GM12878 (cell line): ENCODE measurements around the gene MARCHF10. TPM values are rescaled to one million over a fixed set of nuclear protein-coding genes. Genes with fewer than 3 reads are reported as not detected.

Experiments used
- ATAC-seq: fragments of 200-7000 bp; cut with Tn5 transposase; 3 replicates; pipeline ENCODE4 v1.9.1; 2020; ENCODE audit warnings: mild to moderate bottlenecking, moderate library complexity
- BruUV-seq: library from RNA; stranded (reverse); fragments of 400-500 nt; replicated peaks from 2 replicates; lab custom pipeline; 2021; lab: Mats Ljungman, UMichigan
- CTCF ChIA-PET: fragments of 300-600 bp; sonication (Branson Sonifier 250); formaldehyde crosslinking; extraction: SDS; loops from one replicate; lab custom pipeline; 2021; ENCODE audit warnings: inconsistent platforms; lab: Yijun Ruan, JAX
- POLR2A ChIA-PET: fragments of 350-600 bp; formaldehyde crosslinking; extraction: SDS; loops from one replicate; lab custom pipeline; 2021; ENCODE audit warnings: inconsistent platforms; lab: Charles Lee
- RAD21 ChIA-PET: fragments of 300-600 bp; sonication (Branson Sonifier 250); formaldehyde crosslinking; loops from one replicate; lab custom pipeline; 2023; ENCODE audit warnings: antibody characterized with exemption; ENCODE audit not compliant: unreplicated experiment; lab: Charles Lee
- SMC1A ChIA-PET: fragments of 300-600 bp; sonication (Branson Sonifier 250); formaldehyde crosslinking; loops from one replicate; lab custom pipeline; 2023; ENCODE audit not compliant: unreplicated experiment, uncharacterized antibody; lab: Charles Lee
- DNase-seq: peaks from one replicate; pipeline ENCODE4 v3.0.0-alpha.2; 2011; ENCODE audit warnings: low read depth, low spot score
- FAIRE-seq: peaks from 3 replicates; lab custom pipeline; 2011; peaks lifted over from hg19 to GRCh38; lab: Jason Lieb, UNC
- H2AFZ ChIP-seq: 2 replicates; pipeline ENCODE4 v1.6.0; 2011; ENCODE audit warnings: low read depth, low read length, control low read depth; ENCODE audit not compliant: control insufficient read depth
- H3K27ac ChIP-seq: 2 replicates; pipeline ENCODE4 v1.5.1; 2011; ENCODE audit warnings: control low read depth; ENCODE audit not compliant: control insufficient read depth, insufficient read depth
- H3K27me3 ChIP-seq, 2 experiments: replicated peaks in 1 of 2; 2 replicates each; pipeline versions ENCODE4 v1.6.0 to v1.6.1; 2011; ENCODE audit warnings: low read length in 1 of 2; ENCODE audit not compliant: control insufficient read depth in 2 of 2, insufficient read depth in 2 of 2
- H3K36me3 ChIP-seq, 2 experiments: 2 replicates each; pipeline ENCODE4 v1.5.1; 2011; ENCODE audit warnings: low read length in 1 of 2; ENCODE audit not compliant: control insufficient read depth in 2 of 2, insufficient read depth in 2 of 2
- H3K4me1 ChIP-seq: 2 replicates; pipeline ENCODE4 v1.6.1; 2011; ENCODE audit warnings: mild to moderate bottlenecking, low read length, moderate library complexity, mixed read lengths; ENCODE audit not compliant: control insufficient read depth, insufficient read depth
- H3K4me2 ChIP-seq: 2 replicates; pipeline ENCODE4 v1.6.0; 2011; ENCODE audit warnings: control low read depth; ENCODE audit not compliant: control insufficient read depth, insufficient read depth
- H3K4me3 ChIP-seq: fragments of 200-600 bp; sonication (generic); 2 replicates; pipeline ENCODE4 v1.5.1; 2016
- H3K79me2 ChIP-seq: 2 replicates; pipeline ENCODE4 v1.6.0; 2011; ENCODE audit warnings: low read length; ENCODE audit not compliant: control insufficient read depth, insufficient read depth
- H3K9ac ChIP-seq: 2 replicates; pipeline ENCODE4 v1.8.0; 2011; ENCODE audit warnings: low read length, control low read depth, mixed read lengths; ENCODE audit not compliant: control insufficient read depth, insufficient read depth
- H3K9me3 ChIP-seq: replicated peaks from 3 replicates; pipeline ENCODE4 v1.5.1; 2011; ENCODE audit warnings: mild to moderate bottlenecking, low read length; ENCODE audit not compliant: control insufficient read depth, insufficient read depth
- H4K20me1 ChIP-seq: 2 replicates; pipeline ENCODE4 v1.6.0; 2011; ENCODE audit not compliant: control insufficient read depth, insufficient read depth
- BACH1 ChIP-seq: fragments of 450-650 bp; IDR thresholded peaks from 2 replicates; pipeline ENCODE4 v1.6.1; 2017; ENCODE audit warnings: mild to moderate bottlenecking, borderline replicate concordance
- CREB1 ChIP-seq: IDR thresholded peaks from 2 replicates; pipeline ENCODE4 v1.6.1; 2012; ENCODE audit warnings: low read depth, mild to moderate bottlenecking, inconsistent platforms
- NBN ChIP-seq: fragments of 450-650 bp; IDR thresholded peaks from 2 replicates; pipeline ENCODE4 v1.6.1; 2016
- NFXL1 ChIP-seq: fragments of 450-650 bp; IDR thresholded peaks from 2 replicates; pipeline ENCODE4 v1.6.1; 2017; ENCODE audit warnings: antibody characterized with exemption, mild to moderate bottlenecking, borderline replicate concordance
- PAX5 ChIP-seq: IDR thresholded peaks from 2 replicates; pipeline ENCODE4 v1.6.1; 2011; ENCODE audit warnings: low read depth, low read length, borderline replicate concordance
- PAX8 ChIP-seq: fragments of 450-650 bp; IDR thresholded peaks from 2 replicates; pipeline ENCODE4 v1.6.1; 2017; ENCODE audit warnings: mild to moderate bottlenecking, moderate library complexity
- RBBP5 ChIP-seq: fragments of 200-600 bp; sonication (generic); conservative IDR thresholded peaks from 2 replicates; pipeline ENCODE4 v1.6.1; 2016
- YBX1 ChIP-seq: fragments of 450-650 bp; IDR thresholded peaks from 2 replicates; pipeline ENCODE4 v1.6.1; 2016; ENCODE audit warnings: antibody characterized with exemption
- WGBS: methylation state at CpG from one replicate; pipeline ENCODE4 v1.1.6; 2016; ENCODE audit warnings: low lambda C conversion rate; ENCODE audit not compliant: insufficient replicate concordance, insufficient coverage; ENCODE audit errors: missing lambda C conversion rate; 5-methylcytosine and 5-hydroxymethylcytosine counted together
- in situ Hi-C: fragments of 300-500 bp; cut with MboI; formaldehyde crosslinking; loops from 9 replicates; pipeline ENCODE4 v1.14.3; 2018; ENCODE audit warnings: mixed read lengths
- intact Hi-C: fragments of 100-400 bp; cut with micrococcal nuclease; formaldehyde crosslinking; loops from one replicate; pipeline ENCODE4 v1.14.2; 2022; ENCODE audit not compliant: unreplicated experiment
- polyA plus RNA-seq, 11 experiments: library from polyadenylated mRNA; depleted of rRNA in 4 of 11; unstranded in 6 of 11; stranded (reverse) in 5 of 11; fragments of >200 nt; fragmentation: Nextera tagmentation in 4 of 11; fragmentation: Illumina TruSeq in 1 of 11; extraction: Ambion mirVana in 4 of 11; extraction: Trizol in 1 of 11; gene quantifications; 1 replicate in 1 of 11; 2 replicates in 10 of 11; pipeline versions ENCODE4 v1.2.1 to v1.2.3, GENCODE V29; 2011 to 2016; ENCODE audit warnings: inconsistent platforms in 2 of 11, missing spikeins in 2 of 11, low read depth in 1 of 11
- total RNA-seq, 4 experiments: library from RNA; depleted of rRNA in 3 of 4; stranded (reverse); fragments of >200 nt in 3 of 4; fragmentation: Illumina TruSeq in 1 of 4; extraction: Trizol in 1 of 4; gene quantifications; 2 replicates each; pipeline versions ENCODE4 v1.2.1 to v1.2.3, GENCODE V29; 2013 to 2021
- TF ChIP-seq, protein P1 (sequence below): fragments of 450-650 bp; IDR thresholded peaks from 2 replicates; pipeline ENCODE4 v1.6.1; 2017; ENCODE audit warnings: antibody characterized with exemption, mild to moderate bottlenecking, moderate library complexity
- TF ChIP-seq, protein P2 (sequence below): fragments of 150-350 bp; IDR thresholded peaks from 2 replicates; pipeline ENCODE4 v1.6.1; 2016; ENCODE audit warnings: low read depth, low read length
- TF ChIP-seq, protein P3 (sequence below): fragments of 450-650 bp; IDR thresholded peaks from 2 replicates; pipeline ENCODE4 v1.6.1; 2018; ENCODE audit warnings: mild to moderate bottlenecking, low read depth, moderate library complexity; ENCODE audit not compliant: partially characterized antibody
- TF ChIP-seq, protein P4 (sequence below): fragments of 450-650 bp; IDR thresholded peaks from 2 replicates; pipeline ENCODE4 v1.6.1; 2016; ENCODE audit warnings: mild to moderate bottlenecking

Gene MARCHF10
- total and polyA plus RNA-seq, 10 of the 15 experiments (the other 5 are each of a cell fraction or from before 2014, with no cell fraction given): 0.11 to 0.24 TPM; not detected in 8

DNA sequence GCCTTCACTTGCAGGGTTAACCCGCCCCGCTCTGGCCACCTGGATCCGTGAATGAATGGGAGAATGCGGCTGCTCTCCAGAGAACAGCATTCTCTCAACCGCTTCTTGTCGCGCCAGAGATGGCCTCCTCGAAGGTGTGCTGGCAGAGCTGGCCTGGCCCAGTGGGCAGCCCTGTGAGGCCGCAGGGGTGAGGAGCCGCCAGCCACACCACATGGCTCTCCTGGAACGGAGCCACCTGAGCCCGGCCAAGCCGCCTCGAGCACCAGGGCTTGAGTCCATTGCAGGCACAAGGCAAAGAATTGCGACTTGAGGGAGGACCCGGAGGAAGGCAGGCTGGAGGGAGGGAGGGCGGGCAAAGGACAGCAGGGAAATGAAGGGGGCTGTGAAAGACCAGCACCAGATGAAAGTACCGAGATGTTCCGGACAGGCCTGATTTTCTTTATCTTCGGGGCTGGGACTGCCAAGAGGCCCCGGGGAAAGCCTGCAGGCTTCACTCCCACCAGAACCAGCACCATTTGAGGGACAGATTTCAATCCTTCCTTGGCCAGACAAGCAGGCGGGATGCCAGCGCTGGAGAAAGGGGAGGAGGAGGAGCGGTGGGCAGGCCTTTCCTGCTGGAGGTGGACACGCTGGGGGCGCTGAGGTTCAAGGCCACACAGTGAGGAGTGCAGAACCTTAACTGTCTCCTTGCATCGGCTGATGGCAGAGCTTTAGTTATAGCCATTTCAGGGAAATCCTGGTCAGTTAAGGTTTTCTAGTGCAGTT is 111.2 kb downstream of the MARCHF10 start (continued):
- TF ChIP-seq, protein P1, sequence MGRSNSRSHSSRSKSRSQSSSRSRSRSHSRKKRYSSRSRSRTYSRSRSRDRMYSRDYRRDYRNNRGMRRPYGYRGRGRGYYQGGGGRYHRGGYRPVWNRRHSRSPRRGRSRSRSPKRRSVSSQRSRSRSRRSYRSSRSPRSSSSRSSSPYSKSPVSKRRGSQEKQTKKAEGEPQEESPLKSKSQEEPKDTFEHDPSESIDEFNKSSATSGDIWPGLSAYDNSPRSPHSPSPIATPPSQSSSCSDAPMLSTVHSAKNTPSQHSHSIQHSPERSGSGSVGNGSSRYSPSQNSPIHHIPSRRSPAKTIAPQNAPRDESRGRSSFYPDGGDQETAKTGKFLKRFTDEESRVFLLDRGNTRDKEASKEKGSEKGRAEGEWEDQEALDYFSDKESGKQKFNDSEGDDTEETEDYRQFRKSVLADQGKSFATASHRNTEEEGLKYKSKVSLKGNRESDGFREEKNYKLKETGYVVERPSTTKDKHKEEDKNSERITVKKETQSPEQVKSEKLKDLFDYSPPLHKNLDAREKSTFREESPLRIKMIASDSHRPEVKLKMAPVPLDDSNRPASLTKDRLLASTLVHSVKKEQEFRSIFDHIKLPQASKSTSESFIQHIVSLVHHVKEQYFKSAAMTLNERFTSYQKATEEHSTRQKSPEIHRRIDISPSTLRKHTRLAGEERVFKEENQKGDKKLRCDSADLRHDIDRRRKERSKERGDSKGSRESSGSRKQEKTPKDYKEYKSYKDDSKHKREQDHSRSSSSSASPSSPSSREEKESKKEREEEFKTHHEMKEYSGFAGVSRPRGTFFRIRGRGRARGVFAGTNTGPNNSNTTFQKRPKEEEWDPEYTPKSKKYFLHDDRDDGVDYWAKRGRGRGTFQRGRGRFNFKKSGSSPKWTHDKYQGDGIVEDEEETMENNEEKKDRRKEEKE: no peak
- TF ChIP-seq RBBP5 (no peak), PAX8 (no peak)
- TF ChIP-seq, protein P2, sequence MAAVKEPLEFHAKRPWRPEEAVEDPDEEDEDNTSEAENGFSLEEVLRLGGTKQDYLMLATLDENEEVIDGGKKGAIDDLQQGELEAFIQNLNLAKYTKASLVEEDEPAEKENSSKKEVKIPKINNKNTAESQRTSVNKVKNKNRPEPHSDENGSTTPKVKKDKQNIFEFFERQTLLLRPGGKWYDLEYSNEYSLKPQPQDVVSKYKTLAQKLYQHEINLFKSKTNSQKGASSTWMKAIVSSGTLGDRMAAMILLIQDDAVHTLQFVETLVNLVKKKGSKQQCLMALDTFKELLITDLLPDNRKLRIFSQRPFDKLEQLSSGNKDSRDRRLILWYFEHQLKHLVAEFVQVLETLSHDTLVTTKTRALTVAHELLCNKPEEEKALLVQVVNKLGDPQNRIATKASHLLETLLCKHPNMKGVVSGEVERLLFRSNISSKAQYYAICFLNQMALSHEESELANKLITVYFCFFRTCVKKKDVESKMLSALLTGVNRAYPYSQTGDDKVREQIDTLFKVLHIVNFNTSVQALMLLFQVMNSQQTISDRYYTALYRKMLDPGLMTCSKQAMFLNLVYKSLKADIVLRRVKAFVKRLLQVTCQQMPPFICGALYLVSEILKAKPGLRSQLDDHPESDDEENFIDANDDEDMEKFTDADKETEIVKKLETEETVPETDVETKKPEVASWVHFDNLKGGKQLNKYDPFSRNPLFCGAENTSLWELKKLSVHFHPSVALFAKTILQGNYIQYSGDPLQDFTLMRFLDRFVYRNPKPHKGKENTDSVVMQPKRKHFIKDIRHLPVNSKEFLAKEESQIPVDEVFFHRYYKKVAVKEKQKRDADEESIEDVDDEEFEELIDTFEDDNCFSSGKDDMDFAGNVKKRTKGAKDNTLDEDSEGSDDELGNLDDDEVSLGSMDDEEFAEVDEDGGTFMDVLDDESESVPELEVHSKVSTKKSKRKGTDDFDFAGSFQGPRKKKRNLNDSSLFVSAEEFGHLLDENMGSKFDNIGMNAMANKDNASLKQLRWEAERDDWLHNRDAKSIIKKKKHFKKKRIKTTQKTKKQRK: no peak

DNA sequence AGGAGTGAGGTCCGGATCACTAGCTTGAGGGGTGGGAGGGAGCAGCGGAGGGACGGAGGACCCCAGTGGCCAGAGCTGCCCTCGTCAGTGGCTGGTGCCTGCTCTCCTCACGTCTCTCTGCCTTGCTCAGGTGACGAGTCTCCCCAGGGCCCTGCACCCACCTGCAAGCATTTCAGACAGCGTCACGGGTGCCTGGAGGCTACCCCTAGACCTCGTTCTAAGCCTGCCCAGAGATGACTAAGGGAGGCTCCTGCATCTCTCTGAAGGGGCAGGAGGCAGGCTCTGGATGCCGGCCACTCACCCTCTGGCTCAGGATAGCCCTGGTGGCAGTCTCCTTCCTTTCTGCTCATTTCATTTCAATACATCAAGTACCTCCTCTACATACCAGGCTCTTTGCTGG is 111.9 kb downstream of the MARCHF10 start:
- H2AFZ ChIP-seq: no peak overlapping the region
- DNase-seq (no peak), ATAC-seq (no peak), FAIRE-seq (no peak)
- ChIA-PET CTCF (no interaction called here), POLR2A (no interaction called here), RAD21 (no interaction called here), SMC1A (no interaction called here)
- no peaks in the 10 kb centered on the region for H4K20me1 ChIP-seq
- H3K27ac ChIP-seq: no peak overlapping the region
- in situ Hi-C loops: loop anchor here (10.0 kb wide), 1 partner anchor 709 kb away; no protein-coding TSS in a partner anchor
- H3K4me1 ChIP-seq: no peaks in the 10 kb centered on the region
- no peaks in the 10 kb centered on the region for H3K36me3 ChIP-seq
- H3K9me3 ChIP-seq: no peaks in the 10 kb centered on the region
- 27% methylated on average over 10 of the region's 10 CpGs for whole genome bisulfite sequencing
- no peak overlapping the region for H3K4me2 ChIP-seq
- no peaks in the 10 kb centered on the region for H3K79me2 ChIP-seq
- intact Hi-C loops: no loop called here
- H3K9ac ChIP-seq: no peak overlapping the region
- H3K27me3 ChIP-seq: no peaks in the 10 kb centered on the region
- BruUV-seq: no TSS peak
- no peak overlapping the region for H3K4me3 ChIP-seq
- TF ChIP-seq BACH1 (no peak), NFXL1 (no peak), CREB1 (no peak), NBN (no peak), YBX1 (no peak), PAX5 (no peak)
- TF ChIP-seq, protein P3, sequence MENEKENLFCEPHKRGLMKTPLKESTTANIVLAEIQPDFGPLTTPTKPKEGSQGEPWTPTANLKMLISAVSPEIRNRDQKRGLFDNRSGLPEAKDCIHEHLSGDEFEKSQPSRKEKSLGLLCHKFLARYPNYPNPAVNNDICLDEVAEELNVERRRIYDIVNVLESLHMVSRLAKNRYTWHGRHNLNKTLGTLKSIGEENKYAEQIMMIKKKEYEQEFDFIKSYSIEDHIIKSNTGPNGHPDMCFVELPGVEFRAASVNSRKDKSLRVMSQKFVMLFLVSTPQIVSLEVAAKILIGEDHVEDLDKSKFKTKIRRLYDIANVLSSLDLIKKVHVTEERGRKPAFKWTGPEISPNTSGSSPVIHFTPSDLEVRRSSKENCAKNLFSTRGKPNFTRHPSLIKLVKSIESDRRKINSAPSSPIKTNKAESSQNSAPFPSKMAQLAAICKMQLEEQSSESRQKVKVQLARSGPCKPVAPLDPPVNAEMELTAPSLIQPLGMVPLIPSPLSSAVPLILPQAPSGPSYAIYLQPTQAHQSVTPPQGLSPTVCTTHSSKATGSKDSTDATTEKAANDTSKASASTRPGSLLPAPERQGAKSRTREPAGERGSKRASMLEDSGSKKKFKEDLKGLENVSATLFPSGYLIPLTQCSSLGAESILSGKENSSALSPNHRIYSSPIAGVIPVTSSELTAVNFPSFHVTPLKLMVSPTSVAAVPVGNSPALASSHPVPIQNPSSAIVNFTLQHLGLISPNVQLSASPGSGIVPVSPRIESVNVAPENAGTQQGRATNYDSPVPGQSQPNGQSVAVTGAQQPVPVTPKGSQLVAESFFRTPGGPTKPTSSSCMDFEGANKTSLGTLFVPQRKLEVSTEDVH: no peak
- TF ChIP-seq, protein P4, sequence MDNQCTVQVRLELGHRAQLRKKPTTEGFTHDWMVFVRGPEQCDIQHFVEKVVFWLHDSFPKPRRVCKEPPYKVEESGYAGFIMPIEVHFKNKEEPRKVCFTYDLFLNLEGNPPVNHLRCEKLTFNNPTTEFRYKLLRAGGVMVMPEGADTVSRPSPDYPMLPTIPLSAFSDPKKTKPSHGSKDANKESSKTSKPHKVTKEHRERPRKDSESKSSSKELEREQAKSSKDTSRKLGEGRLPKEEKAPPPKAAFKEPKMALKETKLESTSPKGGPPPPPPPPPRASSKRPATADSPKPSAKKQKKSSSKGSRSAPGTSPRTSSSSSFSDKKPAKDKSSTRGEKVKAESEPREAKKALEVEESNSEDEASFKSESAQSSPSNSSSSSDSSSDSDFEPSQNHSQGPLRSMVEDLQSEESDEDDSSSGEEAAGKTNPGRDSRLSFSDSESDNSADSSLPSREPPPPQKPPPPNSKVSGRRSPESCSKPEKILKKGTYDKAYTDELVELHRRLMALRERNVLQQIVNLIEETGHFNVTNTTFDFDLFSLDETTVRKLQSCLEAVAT: no peak
